KOPT-K1 (cell line): ENCODE data around the gene CD22.

ENCODE experiments used
- H3K27ac ChIP-seq: fragments of 200-600 bp; sonication (generic); 2 replicates; pipeline ENCODE4 v1.5.1; 2016; ENCODE audit warnings: antibody characterized with exemption, mild to moderate bottlenecking, low read depth, low read length; ENCODE audit not compliant: poor library complexity, severe bottlenecking
- H3K36me3 ChIP-seq: fragments of 200-600 bp; sonication (generic); 2 replicates; pipeline ENCODE4 v1.5.1; 2017; ENCODE audit warnings: antibody characterized with exemption, mild to moderate bottlenecking, low read length, moderate library complexity; ENCODE audit not compliant: insufficient read depth
- H3K9me3 ChIP-seq: fragments of 200-600 bp; sonication (generic); 2 replicates; pipeline ENCODE4 v1.5.1; 2017; ENCODE audit warnings: antibody characterized with exemption, low read length, mild to moderate bottlenecking; ENCODE audit not compliant: insufficient read depth, poor library complexity, severe bottlenecking

The CD22 gene

DNA sequence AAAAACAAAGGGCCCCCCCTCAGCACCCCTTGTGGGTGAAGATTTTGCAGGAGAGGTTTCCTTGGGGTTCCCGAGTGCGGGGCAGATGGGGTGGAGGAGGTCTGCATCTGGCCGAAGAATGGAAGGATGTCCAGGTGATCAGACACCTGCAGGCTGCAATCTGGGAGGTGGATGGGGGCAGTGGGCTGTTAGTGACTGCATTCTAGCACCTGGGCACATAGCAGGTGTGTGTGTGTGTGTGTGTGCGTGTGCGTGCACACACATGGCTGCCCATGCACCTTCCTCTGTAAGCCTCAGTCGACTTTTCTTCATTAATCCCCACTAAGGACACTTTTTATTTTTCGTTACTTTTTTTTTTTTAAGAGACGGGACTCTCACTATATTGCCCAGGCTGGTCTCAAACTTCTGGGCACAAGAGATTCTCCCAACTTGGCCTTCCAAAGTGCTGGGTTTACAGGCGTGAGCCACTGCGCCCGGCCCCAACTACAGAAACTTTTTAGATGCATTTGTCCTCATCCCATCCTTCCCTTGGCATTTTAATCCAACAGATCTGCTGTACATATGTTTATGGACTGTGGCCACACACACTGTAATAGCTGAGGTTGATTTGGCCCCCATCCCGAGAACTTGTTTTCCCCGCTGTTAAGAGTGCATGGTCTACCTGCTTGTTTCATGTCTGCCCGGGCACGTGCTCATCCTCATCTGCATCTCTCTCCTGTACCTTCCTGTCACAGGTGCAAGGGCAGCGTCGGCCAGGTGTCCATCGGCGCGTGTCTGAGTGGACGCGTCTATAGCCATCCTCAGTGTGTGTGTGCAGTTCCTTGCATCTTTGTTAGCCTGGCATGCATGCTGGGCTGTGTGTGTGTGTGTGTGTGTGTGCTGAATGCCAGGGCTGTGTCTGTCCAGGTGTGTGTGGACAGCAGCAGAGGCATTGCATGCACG is 36.3 kb upstream of the CD22 start:
- Histone ChIP-seq H3K27ac (no peak overlapping the region), H3K9me3 (no peaks in the 10 kb centered on the region), H3K36me3 (no peaks in the 10 kb centered on the region)

DNA sequence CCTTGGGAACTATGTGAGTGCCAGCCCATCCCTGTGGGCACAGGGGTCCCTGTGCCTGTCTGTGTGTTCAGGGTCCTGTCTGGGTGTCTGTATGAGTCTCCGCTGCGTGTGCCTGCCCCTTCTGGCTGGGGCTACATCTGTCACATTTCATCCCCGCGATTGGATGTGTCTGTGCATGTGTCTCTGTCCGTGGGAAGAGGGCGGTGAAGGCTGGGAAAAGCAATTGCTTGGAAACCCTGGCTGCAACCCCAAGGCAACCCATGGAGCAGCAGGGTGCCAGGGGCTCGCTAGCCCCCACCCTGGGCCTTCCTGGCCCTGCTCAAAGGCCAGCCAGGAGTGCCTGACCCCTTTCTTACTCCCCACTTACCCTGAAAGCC is 35.6 kb upstream of the CD22 start:
- no peak overlapping the region for H3K27ac ChIP-seq
- no peaks in the 10 kb centered on the region for H3K36me3 ChIP-seq
- no peaks in the 10 kb centered on the region for H3K9me3 ChIP-seq

- H3K36me3 ChIP-seq: no peaks in the 10 kb centered on the region
- H3K9me3 ChIP-seq: no peaks in the 10 kb centered on the region
- H3K27ac ChIP-seq: no peak overlapping the region
These were observed 35.2 kb upstream of the CD22 start for GRCh38 chr19:35293808-35294207.

DNA sequence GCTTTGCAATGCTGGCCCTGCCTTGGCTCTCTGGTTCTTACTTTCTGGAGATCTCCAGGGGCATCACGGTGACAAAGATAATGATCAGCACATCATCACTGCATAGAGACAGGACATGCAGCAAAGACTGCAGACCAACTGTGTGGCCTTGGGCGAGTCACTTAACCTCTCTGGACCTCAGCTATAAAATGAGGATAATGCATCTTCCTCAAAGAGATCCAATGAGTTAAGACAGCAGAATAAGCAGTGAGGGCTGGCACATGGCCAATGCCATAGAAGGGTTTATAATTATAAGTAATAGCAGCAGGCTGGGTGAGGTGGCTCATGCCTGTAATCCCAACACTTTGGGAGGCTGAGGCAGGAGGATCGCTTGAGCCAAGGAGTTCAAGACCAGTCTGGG is 34.7 kb upstream of the CD22 start:
- H3K9me3 ChIP-seq: no peaks in the 10 kb centered on the region
- no peak overlapping the region for H3K27ac ChIP-seq
- H3K36me3 ChIP-seq: no peaks in the 10 kb centered on the region

- H3K27ac ChIP-seq: no peak overlapping the region
- H3K36me3 ChIP-seq: no peaks in the 10 kb centered on the region
These were observed 33.9 kb upstream of the CD22 start for GRCh38 chr19:35294859-35295791.

DNA sequence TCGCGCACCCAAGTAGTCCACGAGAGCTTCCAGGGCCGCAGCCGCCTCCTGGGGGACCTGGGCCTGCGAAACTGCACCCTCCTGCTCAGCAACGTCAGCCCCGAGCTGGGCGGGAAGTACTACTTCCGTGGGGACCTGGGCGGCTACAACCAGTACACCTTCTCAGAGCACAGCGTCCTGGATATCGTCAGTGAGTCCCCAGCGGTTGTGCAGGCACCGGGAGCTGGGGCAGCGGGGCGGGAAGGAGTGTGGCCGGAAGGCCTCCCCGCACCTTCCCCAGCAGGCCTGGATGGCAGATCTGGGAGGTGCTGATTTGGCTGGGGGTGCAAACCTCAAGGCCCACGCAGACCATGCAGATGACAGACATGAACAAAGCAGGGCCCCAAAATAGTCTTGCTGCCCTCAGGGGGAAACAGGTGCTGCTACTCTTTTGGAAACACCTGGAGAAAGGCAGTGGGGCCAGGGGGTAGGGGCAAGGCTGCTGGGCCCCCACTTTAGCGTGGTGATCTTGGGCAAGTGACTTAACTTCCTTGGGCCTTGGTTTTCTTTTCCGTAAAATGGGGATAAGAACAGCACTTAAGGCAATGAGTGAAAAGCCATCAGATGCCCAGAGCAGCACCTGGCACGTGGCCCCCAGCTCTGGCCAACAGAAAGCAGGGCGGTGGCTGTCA is 33.1 kb upstream of the CD22 start:
- no peak overlapping the region for H3K27ac ChIP-seq
- H3K9me3 ChIP-seq: no peaks in the 10 kb centered on the region
- H3K36me3 ChIP-seq: no peaks in the 10 kb centered on the region

More at GRCh38 chr19:35294859-35295791, 33.9 kb upstream of the CD22 start:
- H3K9me3 ChIP-seq: no peaks in the 10 kb centered on the region

- Histone ChIP-seq H3K36me3 (no peaks in the 10 kb centered on the region), H3K9me3 (no peaks in the 10 kb centered on the region), H3K27ac (no peak overlapping the region)
These were observed 32.1 kb upstream of the CD22 start for GRCh38 chr19:35296644-35297514.

DNA sequence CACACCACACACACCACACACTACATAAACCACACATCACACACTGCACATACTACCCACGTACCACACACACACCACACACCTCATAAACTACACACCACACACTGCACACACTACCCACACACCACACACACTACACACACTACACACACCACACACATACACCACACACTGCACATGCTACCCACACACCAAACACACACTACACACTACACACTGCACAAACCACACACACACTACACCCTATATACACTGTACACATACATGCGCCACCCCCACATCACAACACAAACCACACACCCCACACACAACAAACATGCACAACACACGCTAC is 31.5 kb upstream of the CD22 start:
- Histone ChIP-seq H3K9me3 (no peaks in the 10 kb centered on the region), H3K27ac (no peak overlapping the region), H3K36me3 (no peaks in the 10 kb centered on the region)

- no peaks in the 10 kb centered on the region for H3K9me3 ChIP-seq
- H3K36me3 ChIP-seq: no peaks in the 10 kb centered on the region
- no peak overlapping the region for H3K27ac ChIP-seq
These were observed 31.1 kb upstream of the CD22 start for GRCh38 chr19:35297922-35298321.

- Histone ChIP-seq H3K36me3 (no peaks in the 10 kb centered on the region), H3K27ac (no peak overlapping the region), H3K9me3 (no peaks in the 10 kb centered on the region)
These were observed 30.4 kb upstream of the CD22 start for GRCh38 chr19:35298561-35298972.

- H3K27ac ChIP-seq: no peak overlapping the region
- no peaks in the 10 kb centered on the region for H3K36me3 ChIP-seq
- H3K9me3 ChIP-seq: no peaks in the 10 kb centered on the region
These were observed 29.3 kb upstream of the CD22 start for GRCh38 chr19:35299523-35300338.

DNA sequence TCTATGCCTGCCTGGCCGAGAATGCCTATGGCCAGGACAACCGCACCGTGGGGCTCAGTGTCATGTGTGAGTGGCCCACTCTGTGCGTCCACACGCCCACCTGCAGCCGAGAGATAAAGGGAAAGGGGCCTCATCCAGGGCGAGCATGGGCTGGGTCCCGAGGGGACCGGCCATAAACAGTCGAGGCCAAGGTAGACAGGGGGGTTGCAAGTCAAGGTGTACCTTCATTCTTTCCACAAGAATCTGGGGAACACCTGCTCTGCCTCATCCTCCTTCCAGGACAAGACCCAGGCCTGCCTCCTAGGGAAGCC is 28.7 kb upstream of the CD22 start:
- Histone ChIP-seq H3K36me3 (no peaks in the 10 kb centered on the region), H3K9me3 (no peaks in the 10 kb centered on the region), H3K27ac (no peak overlapping the region)

- H3K9me3 ChIP-seq: no peaks in the 10 kb centered on the region
- H3K27ac ChIP-seq: no peak overlapping the region
- no peaks in the 10 kb centered on the region for H3K36me3 ChIP-seq
These were observed 27.0 kb upstream of the CD22 start for GRCh38 chr19:35301961-35302360.

DNA sequence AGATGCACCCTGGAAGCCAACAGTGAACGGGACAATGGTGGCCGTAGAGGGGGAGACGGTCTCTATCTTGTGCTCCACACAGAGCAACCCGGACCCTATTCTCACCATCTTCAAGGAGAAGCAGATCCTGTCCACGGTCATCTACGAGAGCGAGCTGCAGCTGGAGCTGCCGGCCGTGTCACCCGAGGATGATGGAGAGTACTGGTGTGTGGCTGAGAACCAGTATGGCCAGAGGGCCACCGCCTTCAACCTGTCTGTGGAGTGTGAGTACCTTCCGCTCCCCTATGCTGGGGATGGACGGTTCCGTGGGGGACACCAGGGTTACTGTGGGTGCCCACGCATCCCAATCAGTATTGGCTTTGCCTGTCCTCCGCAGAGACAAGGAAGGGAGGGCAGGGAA is 26.5 kb upstream of the CD22 start:
- H3K9me3 ChIP-seq: no peaks in the 10 kb centered on the region
- no peak overlapping the region for H3K27ac ChIP-seq

More for the DNA sequence above, 26.5 kb upstream of the CD22 start:
- H3K36me3 ChIP-seq: no peaks in the 10 kb centered on the region
